HepG2 (cell line): ENCODE data around the gene CFAP70. TPM values are rescaled to one million over a fixed set of nuclear protein-coding genes. Genes with fewer than 3 reads are reported as not detected.

Experiments used
- FOXC1 ChIP-seq: sonication (generic); formaldehyde crosslinking; IDR thresholded peaks from 2 replicates; pipeline ENCODE4 v1.8.0; 2022; ENCODE audit warnings: mild to moderate bottlenecking, missing genetic modification reagents, borderline replicate concordance
- HOXA5 ChIP-seq: sonication (generic); formaldehyde crosslinking; IDR thresholded peaks from 2 replicates; pipeline ENCODE4 v1.4.0; 2020; ENCODE audit warnings: missing genetic modification reagents
- NFE2L1 ChIP-seq: sonication (generic); formaldehyde crosslinking; IDR thresholded peaks from 2 replicates; pipeline ENCODE4 v1.4.0; 2020; ENCODE audit warnings: missing genetic modification reagents, mild to moderate bottlenecking, borderline replicate concordance
- NR0B2 ChIP-seq: sonication (generic); formaldehyde crosslinking; IDR thresholded peaks from 2 replicates; pipeline ENCODE4 v1.4.0; 2020; ENCODE audit warnings: mild to moderate bottlenecking, missing genetic modification reagents
- NR2C2 ChIP-seq: sonication (generic); formaldehyde crosslinking; IDR thresholded peaks from 2 replicates; pipeline ENCODE4 v1.4.0; 2020; ENCODE audit warnings: missing genetic modification reagents, mild to moderate bottlenecking, moderate library complexity, borderline replicate concordance
- SKI ChIP-seq: fragments of 450-650 bp; IDR thresholded peaks from one replicate; pipeline ENCODE4 v1.6.1; 2018; ENCODE audit warnings: mild to moderate bottlenecking; ENCODE audit not compliant: partially characterized antibody
- SMAD1 ChIP-seq: sonication (generic); formaldehyde crosslinking; IDR thresholded peaks from 2 replicates; pipeline ENCODE4 v1.4.0; 2020; ENCODE audit warnings: missing genetic modification reagents, low read depth, mild to moderate bottlenecking, borderline replicate concordance
- STAG1 ChIP-seq: sonication (generic); formaldehyde crosslinking; IDR thresholded peaks from 2 replicates; pipeline ENCODE4 v1.4.0; 2020; ENCODE audit warnings: missing genetic modification reagents
- TBL1XR1 ChIP-seq: fragments of 150-350 bp; IDR thresholded peaks from 2 replicates; pipeline ENCODE4 v1.6.1; 2014; ENCODE audit warnings: borderline replicate concordance, low read length; ENCODE audit not compliant: partially characterized antibody
- ZBTB4 ChIP-seq: sonication (generic); formaldehyde crosslinking; IDR thresholded peaks from 2 replicates; pipeline ENCODE4 v1.4.0; 2020; ENCODE audit warnings: missing genetic modification reagents, mild to moderate bottlenecking, borderline replicate concordance
- ZMYM3 ChIP-seq: sonication (generic); formaldehyde crosslinking; IDR thresholded peaks from 2 replicates; pipeline ENCODE4 v1.5.1; 2020; ENCODE audit warnings: mild to moderate bottlenecking, missing genetic modification reagents
- ZNF207 ChIP-seq: fragments of 450-650 bp; IDR thresholded peaks from 2 replicates; pipeline ENCODE4 v1.6.1; 2016; ENCODE audit warnings: antibody characterized with exemption, borderline replicate concordance
- ZNF367 ChIP-seq: sonication (generic); formaldehyde crosslinking; IDR thresholded peaks from 2 replicates; pipeline ENCODE4 v1.4.0; 2020; ENCODE audit warnings: missing genetic modification reagents, borderline replicate concordance
- ZNF414 ChIP-seq: sonication (generic); formaldehyde crosslinking; IDR thresholded peaks from 2 replicates; pipeline ENCODE4 v1.5.0; 2020; ENCODE audit warnings: missing genetic modification reagents
- ZNF512 ChIP-seq: sonication (generic); formaldehyde crosslinking; IDR thresholded peaks from 2 replicates; pipeline ENCODE4 v1.4.0; 2020; ENCODE audit warnings: mild to moderate bottlenecking, missing genetic modification reagents
- ZNF552 ChIP-seq: sonication (generic); formaldehyde crosslinking; IDR thresholded peaks from 2 replicates; pipeline ENCODE4 v1.9.0; 2022; ENCODE audit warnings: missing genetic modification reagents, mild to moderate bottlenecking, borderline replicate concordance
- ZSCAN31 ChIP-seq: sonication (generic); formaldehyde crosslinking; IDR thresholded peaks from 2 replicates; pipeline ENCODE4 v1.5.0; 2020; ENCODE audit warnings: low read depth, mild to moderate bottlenecking, missing genetic modification reagents
- polyA plus RNA-seq, 8 experiments: library from polyadenylated mRNA; depleted of rRNA in 3 of 8; stranded (reverse) in 7 of 8; unstranded in 1 of 8; fragments of >200 nt; fragmentation: Illumina TruSeq in 4 of 8; extraction: Trizol in 4 of 8; gene quantifications; 2 replicates each; pipeline versions ENCODE4 v1.2.1 to v1.2.3, GENCODE V29; 2011 to 2016; ENCODE audit warnings: low read depth in 4 of 8, missing spikeins in 1 of 8, mixed read lengths in 1 of 8; ENCODE audit not compliant: insufficient read depth in 1 of 8
- total RNA-seq, 5 experiments: library from RNA; depleted of rRNA; stranded (reverse); fragments of >200 nt; fragmentation: Illumina TruSeq; extraction: Trizol; gene quantifications; 2 replicates each; pipeline ENCODE4 v1.2.3, GENCODE V29; 2016; ENCODE audit warnings: low read depth in 1 of 5

CFAP70 gene
- total and polyA plus RNA-seq, 2 of the 13 experiments (the other 11 are each of a cell fraction or from before 2014, with no cell fraction given), result 0.27 to 0.38 TPM

GRCh38 chr10:73246646-73247508, 111.8 kb downstream of the CFAP70 start, which contains the start of gene DNAJC9 (continued):
- TF ChIP-seq ZNF552 (peak; percentile 95), STAG1 (CRISPR knock-in tag) (peak; percentile 27; the same call in 1 of the 2 replicates), ZBTB4 (CRISPR knock-in tag) (peak; percentile 84; the same call in 1 of the 2 replicates), ZNF414 (CRISPR knock-in tag) (peak; percentile 85; the same call in 1 of the 2 replicates), NR2C2 (CRISPR knock-in tag) (peak; percentile 97), NR0B2 (peak; percentile 95), TBL1XR1 (no peak), ZNF207 (no peak), ZSCAN31 (CRISPR knock-in tag) (peak; percentile 95), ZNF367 (no peak), SKI (no peak), NFE2L1 (peak; percentile 63; the same call in 1 of the 2 replicates), HOXA5 (CRISPR knock-in tag) (peak; percentile 34; the same call in 1 of the 2 replicates), ZNF512 (CRISPR knock-in tag) (no peak), FOXC1 (peak; percentile 99), SMAD1 (peak; percentile 71; the same call in 1 of the 2 replicates), ZMYM3 (CRISPR knock-in tag) (no peak)
